PC-3 (cell line): ENCODE results near the gene TMEM114. TPM values are rescaled to one million over a fixed set of nuclear protein-coding genes. Genes with fewer than 3 reads are reported as not detected.

Experiments
- ATAC-seq: fragments of 200-7000 bp; cut with Tn5 transposase; 2 replicates; pipeline ENCODE4 v1.9.1; 2020; ENCODE audit warnings: mild to moderate bottlenecking, moderate library complexity
- BruUV-seq: library from RNA; stranded (reverse); fragments of 400-500 nt; replicated peaks from 2 replicates; lab custom pipeline; 2021; lab: Mats Ljungman, UMichigan
- CTCF ChIA-PET: fragments of 300-600 bp; sonication (Branson Sonifier 250); formaldehyde crosslinking; loops from one replicate; lab custom pipeline; 2022; ENCODE audit warnings: antibody characterized with exemption; lab: Charles Lee
- POLR2A ChIA-PET: fragments of 300-600 bp; sonication (Branson Sonifier 250); formaldehyde crosslinking; loops from one replicate; lab custom pipeline; 2022; ENCODE audit warnings: antibody characterized with exemption; ENCODE audit not compliant: unreplicated experiment; lab: Charles Lee
- DNase-seq: peaks from one replicate; pipeline ENCODE4 v3.0.0-alpha.2; 2015
- H2AFZ ChIP-seq: fragments of 300-600 bp; sonication (generic); 2 replicates; pipeline ENCODE4 v1.6.0; 2016; ENCODE audit warnings: antibody characterized with exemption, low read length
- H3F3A ChIP-seq: fragments of 300-600 bp; sonication (generic); one replicate; pipeline ENCODE4 v1.6.0; 2017; ENCODE audit warnings: antibody characterized with exemption, low read length, control low read depth, mild to moderate bottlenecking; ENCODE audit not compliant: unreplicated experiment
- H3K27ac ChIP-seq: fragments of 300-600 bp; sonication (generic); 2 replicates; pipeline ENCODE4 v1.5.1; 2016; ENCODE audit warnings: mild to moderate bottlenecking, low read length
- H3K27me3 ChIP-seq: fragments of 300-600 bp; sonication (generic); 2 replicates; pipeline ENCODE4 v1.6.1; 2016; ENCODE audit warnings: low read length, mixed read lengths
- H3K36me3 ChIP-seq: fragments of 300-600 bp; sonication (generic); 2 replicates; pipeline ENCODE4 v1.6.1; 2016; ENCODE audit warnings: low read depth, mixed run types, low read length, mixed read lengths
- H3K4me1 ChIP-seq: fragments of 300-600 bp; sonication (generic); 2 replicates; pipeline ENCODE4 v1.5.1; 2016; ENCODE audit warnings: low read length; ENCODE audit not compliant: insufficient read depth
- H3K4me2 ChIP-seq: fragments of 300-600 bp; sonication (generic); 2 replicates; pipeline ENCODE4 v1.6.0; 2016; ENCODE audit warnings: low read length
- H3K4me3 ChIP-seq: fragments of 300-600 bp; sonication (generic); 2 replicates; pipeline ENCODE4 v1.5.1; 2016; ENCODE audit warnings: mild to moderate bottlenecking, low read length, mixed read lengths
- H3K79me2 ChIP-seq: fragments of 300-600 bp; sonication (generic); 2 replicates; pipeline ENCODE4 v1.6.1; 2017; ENCODE audit warnings: low read length, mixed read lengths
- H3K9ac ChIP-seq: fragments of 300-600 bp; sonication (generic); 2 replicates; pipeline ENCODE4 v1.6.0; 2016; ENCODE audit warnings: mild to moderate bottlenecking, low read length
- H3K9me2 ChIP-seq: fragments of 300-600 bp; sonication (generic); replicated peaks from 2 replicates; pipeline ENCODE4 v1.6.1; 2016; ENCODE audit warnings: mixed run types, low read length, mixed read lengths
- H3K9me3 ChIP-seq: fragments of 300-600 bp; sonication (generic); 2 replicates; pipeline ENCODE4 v1.6.1; 2016; ENCODE audit warnings: low read length, mixed read lengths
- H4K20me1 ChIP-seq: fragments of 300-600 bp; sonication (generic); 2 replicates; pipeline ENCODE4 v1.6.1; 2016; ENCODE audit warnings: low read length, mixed read lengths
- EZH2 ChIP-seq: fragments of 300-600 bp; sonication (generic); IDR thresholded peaks from one replicate; pipeline ENCODE4 v1.6.1; 2017; ENCODE audit warnings: antibody characterized with exemption, mild to moderate bottlenecking, low read length; ENCODE audit not compliant: unreplicated experiment
- EZH2phosphoT487 ChIP-seq: fragments of 300-600 bp; sonication (generic); IDR thresholded peaks from 2 replicates; pipeline ENCODE4 v1.6.1; 2018; ENCODE audit warnings: mild to moderate bottlenecking, antibody characterized with exemption, low read length, borderline replicate concordance
- intact Hi-C: fragments of 100-400 bp; cut with micrococcal nuclease; formaldehyde crosslinking; loops from 2 replicates; pipeline ENCODE4 v1.9.0; 2023
- total RNA-seq: library from RNA; depleted of rRNA; stranded (reverse); fragments of >200 nt; gene quantifications from 2 replicates; pipeline ENCODE4 v1.2.3, GENCODE V29; 2014
- TF ChIP-seq, protein P1 (sequence below): fragments of 300-600 bp; sonication (generic); conservative IDR thresholded peaks from 2 replicates; pipeline ENCODE4 v1.5.1; 2017; ENCODE audit warnings: antibody characterized with exemption, low read depth, mild to moderate bottlenecking, low read length

Gene TMEM114
- total RNA-seq, 1 experiment from 2014 or later, result not detected

- Histone ChIP-seq H3K9ac (no peak overlapping the region), H3F3A (no peaks in the 10 kb centered on the region), H2AFZ (no peak overlapping the region), H3K4me3 (no peak overlapping the region), H3K4me2 (no peak overlapping the region), H3K9me3 (no peaks in the 10 kb centered on the region), H4K20me1 (no peaks in the 10 kb centered on the region), H3K27me3 (no peaks in the 10 kb centered on the region), H3K79me2 (no peaks in the 10 kb centered on the region), H3K9me2 (no peaks in the 10 kb centered on the region), H3K27ac (no peak overlapping the region), H3K4me1 (no peaks in the 10 kb centered on the region), H3K36me3 (peaks cover 10% of the 10 kb centered on the region; the same call in 1 of the 2 replicates)
- peak; percentile 40 for ATAC-seq
- TF ChIP-seq, protein P1, sequence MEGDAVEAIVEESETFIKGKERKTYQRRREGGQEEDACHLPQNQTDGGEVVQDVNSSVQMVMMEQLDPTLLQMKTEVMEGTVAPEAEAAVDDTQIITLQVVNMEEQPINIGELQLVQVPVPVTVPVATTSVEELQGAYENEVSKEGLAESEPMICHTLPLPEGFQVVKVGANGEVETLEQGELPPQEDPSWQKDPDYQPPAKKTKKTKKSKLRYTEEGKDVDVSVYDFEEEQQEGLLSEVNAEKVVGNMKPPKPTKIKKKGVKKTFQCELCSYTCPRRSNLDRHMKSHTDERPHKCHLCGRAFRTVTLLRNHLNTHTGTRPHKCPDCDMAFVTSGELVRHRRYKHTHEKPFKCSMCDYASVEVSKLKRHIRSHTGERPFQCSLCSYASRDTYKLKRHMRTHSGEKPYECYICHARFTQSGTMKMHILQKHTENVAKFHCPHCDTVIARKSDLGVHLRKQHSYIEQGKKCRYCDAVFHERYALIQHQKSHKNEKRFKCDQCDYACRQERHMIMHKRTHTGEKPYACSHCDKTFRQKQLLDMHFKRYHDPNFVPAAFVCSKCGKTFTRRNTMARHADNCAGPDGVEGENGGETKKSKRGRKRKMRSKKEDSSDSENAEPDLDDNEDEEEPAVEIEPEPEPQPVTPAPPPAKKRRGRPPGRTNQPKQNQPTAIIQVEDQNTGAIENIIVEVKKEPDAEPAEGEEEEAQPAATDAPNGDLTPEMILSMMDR, result peak; percentile 75
- TF ChIP-seq EZH2phosphoT487, result no peak
- POLR2A ChIA-PET, result no interaction called here
- intact Hi-C loops, result no loop called here
- CTCF ChIA-PET, result interaction anchor here (0.5 kb wide), 1 partner anchor 48 kb away, joined by 3 read pairs; no protein-coding TSS in a partner anchor
- peak; percentile 22 for DNase-seq
- BruUV-seq, result no TSS peak
These were observed 44.9 kb upstream of the TMEM114 start for GRCh38 chr16:8634991-8635736.

- Histone ChIP-seq H4K20me1 (no peaks in the 10 kb centered on the region), H3K4me3 (no peak overlapping the region), H3K9me2 (no peaks in the 10 kb centered on the region), H3K9ac (no peak overlapping the region), H3K36me3 (peaks cover 14% of the 10 kb centered on the region; the same call in 1 of the 2 replicates), H3K4me2 (no peak overlapping the region), H3F3A (no peaks in the 10 kb centered on the region), H2AFZ (no peak overlapping the region), H3K27me3 (no peaks in the 10 kb centered on the region), H3K27ac (no peak overlapping the region), H3K4me1 (no peaks in the 10 kb centered on the region), H3K79me2 (no peaks in the 10 kb centered on the region), H3K9me3 (no peaks in the 10 kb centered on the region)
- TF ChIP-seq EZH2phosphoT487 (no peak), EZH2 (no peak)
- TF ChIP-seq, protein P1, result no peak
- BruUV-seq, result no TSS peak
- intact Hi-C loops, result no loop called here
- DNase-seq (no peak), ATAC-seq (no peak)
- POLR2A ChIA-PET, result no interaction called here
- CTCF ChIA-PET, result no interaction called here
These were observed 42.4 kb upstream of the TMEM114 start for GRCh38 chr16:8632675-8633182.
